ENCODE measurements around the gene ITIH3.

ITIH3 gene

GRCh38 chr3:52793702-52794611, 639 bp upstream of the ITIH3 start:
- peaks cover 42% of the 10 kb centered on the region for H3K27me3 Mint-ChIP-seq
- H3K36me3 Mint-ChIP-seq = no peaks in the 10 kb centered on the region
- DNase-seq = no peak
- H3K4me1 Mint-ChIP-seq = no peaks in the 10 kb centered on the region
- no peak overlapping the region for H3K4me3 Mint-ChIP-seq
- CTCF ChIA-PET = no interaction called here
- no peak overlapping the region for H3K27ac Mint-ChIP-seq
- no peaks in the 10 kb centered on the region for H3K9me3 Mint-ChIP-seq

DNA sequence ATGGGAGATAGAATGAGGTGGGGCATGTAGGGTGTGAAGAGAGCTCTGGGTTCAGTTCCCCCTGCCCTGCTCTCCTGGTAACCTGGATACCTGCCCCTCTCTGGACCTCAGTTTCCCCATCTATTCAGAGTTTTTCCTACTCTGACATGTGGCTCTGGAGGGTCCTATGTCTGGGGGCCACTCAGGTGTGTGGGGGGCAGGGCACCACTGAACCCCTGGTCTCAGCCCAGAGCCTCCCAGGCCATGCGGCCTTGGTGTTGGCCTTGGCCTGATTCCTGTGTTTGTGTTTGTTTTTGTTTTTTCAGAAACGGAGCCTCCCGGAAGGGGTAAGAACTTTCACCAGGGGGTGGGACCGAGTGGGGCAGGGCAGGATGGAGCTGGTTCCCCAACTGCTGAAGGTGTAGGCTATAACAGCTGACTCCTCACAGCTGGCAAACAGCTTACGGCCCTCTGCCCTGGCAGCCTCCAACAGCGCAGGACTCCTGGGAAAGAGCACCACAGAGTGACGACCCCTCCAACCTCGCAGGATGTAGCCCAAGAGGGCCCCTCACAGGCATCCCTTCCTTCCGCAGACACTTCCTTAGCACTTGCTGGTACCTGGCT, 803 bp downstream of the ITIH3 start:
- H3K27me3 Mint-ChIP-seq = peaks cover 40% of the 10 kb centered on the region
- no peaks in the 10 kb centered on the region for H3K9me3 Mint-ChIP-seq
- no peaks in the 10 kb centered on the region for H3K4me1 Mint-ChIP-seq
- no peak overlapping the region for H3K27ac Mint-ChIP-seq
- CTCF ChIA-PET = interaction anchor here (1.8 kb wide), 1 partner anchor 26 kb away, joined by 3 read pairs; no protein-coding TSS in a partner anchor
- DNase-seq = no peak
- no peak overlapping the region for H3K4me3 Mint-ChIP-seq
- no peaks in the 10 kb centered on the region for H3K36me3 Mint-ChIP-seq

GRCh38 chr3:52796411-52796810, 1.8 kb downstream of the ITIH3 start:
- H3K27me3 Mint-ChIP-seq = peaks cover 44% of the 10 kb centered on the region
- H3K4me3 Mint-ChIP-seq = no peak overlapping the region
- DNase-seq = no peak
- H3K9me3 Mint-ChIP-seq = no peaks in the 10 kb centered on the region
- no peaks in the 10 kb centered on the region for H3K4me1 Mint-ChIP-seq
- H3K27ac Mint-ChIP-seq = no peak overlapping the region
- H3K36me3 Mint-ChIP-seq = no peaks in the 10 kb centered on the region
- CTCF ChIA-PET = interaction anchor here (1.8 kb wide), 1 partner anchor 25 kb away, joined by 3 read pairs; no protein-coding TSS in a partner anchor

DNA sequence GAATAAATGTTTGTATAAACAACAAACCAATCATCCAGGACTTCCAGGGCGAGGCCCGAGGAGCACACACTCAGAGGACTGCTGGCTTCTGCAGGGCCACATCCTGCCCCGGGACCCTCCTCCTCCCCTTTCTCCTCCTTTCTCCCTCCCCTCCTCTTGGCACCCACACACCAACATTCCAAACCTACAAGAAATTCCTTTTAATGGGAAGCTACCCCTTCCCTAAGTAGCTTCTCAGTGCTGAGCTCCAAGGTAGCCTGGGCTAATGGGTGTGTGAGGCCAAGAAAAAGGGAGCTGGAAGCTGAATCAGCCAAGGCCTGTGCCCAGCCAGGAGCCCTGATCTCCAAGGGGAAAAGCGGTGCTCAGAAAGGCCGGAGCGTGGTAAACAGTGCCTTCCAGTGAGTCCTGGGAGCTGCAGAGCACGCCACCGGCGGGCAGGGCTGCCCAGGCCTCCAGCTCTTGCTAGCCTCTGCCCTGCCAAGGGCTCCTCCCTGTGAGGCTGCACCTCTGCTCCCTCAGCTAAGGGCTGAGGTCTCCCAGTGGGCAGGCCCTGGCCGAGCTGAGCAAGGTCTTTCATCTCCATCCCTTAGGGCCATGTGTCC, 3.9 kb downstream of the ITIH3 start:
- Mint-ChIP-seq H3K4me3 (no peak overlapping the region), H3K27ac (no peak overlapping the region), H3K4me1 (no peaks in the 10 kb centered on the region), H3K36me3 (no peaks in the 10 kb centered on the region), H3K9me3 (no peaks in the 10 kb centered on the region), H3K27me3 (peaks cover 32% of the 10 kb centered on the region)
- CTCF ChIA-PET = interaction anchor here (0.5 to 2.1 kb wide), 12 partner anchors 9 to 129 kb away, joined by 3 to 8 read pairs (median 4); partner anchors contain the start of gene NEK4
- DNase-seq = no peak

- peak; percentile 46 for DNase-seq
Observed at GRCh38 chr3:52798978-52799476, 4.4 kb downstream of the ITIH3 start.

DNA sequence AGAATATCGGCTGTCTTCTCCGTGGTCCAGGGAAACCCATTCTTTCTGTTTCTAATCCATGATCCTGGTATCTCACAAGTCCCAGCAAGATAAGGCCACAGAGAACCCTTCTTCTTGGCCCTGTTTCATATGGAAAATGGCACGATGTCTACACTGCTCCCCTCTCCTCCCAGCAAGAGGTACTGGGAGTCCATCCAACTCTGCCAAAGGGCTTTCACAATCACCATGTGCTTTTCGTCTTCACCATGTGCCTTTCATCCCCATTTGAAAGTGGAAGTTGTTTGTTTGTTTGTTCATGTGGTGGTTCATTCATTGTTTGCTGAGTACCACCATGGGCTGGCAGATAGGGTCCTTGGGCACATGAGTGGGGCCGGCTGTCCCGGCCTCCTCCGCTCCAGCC, 5.5 kb downstream of the ITIH3 start:
- DNase-seq = no peak
- CTCF ChIA-PET = interaction anchor here (0.7 to 2.1 kb wide), 4 partner anchors 11 to 26 kb away, joined by 3 to 8 read pairs (median 5); no protein-coding TSS in a partner anchor

More at GRCh38 chr3:52798978-52799476, 4.4 kb downstream of the ITIH3 start:
- Mint-ChIP-seq H3K9me3 (no peaks in the 10 kb centered on the region), H3K36me3 (no peaks in the 10 kb centered on the region), H3K4me3 (no peak overlapping the region), H3K27ac (no peak overlapping the region), H3K27me3 (peaks cover 27% of the 10 kb centered on the region), H3K4me1 (no peaks in the 10 kb centered on the region)
- CTCF ChIA-PET = interaction anchor here (0.5 to 2.1 kb wide), 13 partner anchors 8 to 129 kb away, joined by 3 to 8 read pairs (median 4); partner anchors contain the start of gene NEK4

GRCh38 chr3:52801839-52802238, 7.2 kb downstream of the ITIH3 start:
- Mint-ChIP-seq H3K4me3 (no peak overlapping the region), H3K27ac (no peak overlapping the region), H3K36me3 (no peaks in the 10 kb centered on the region), H3K4me1 (no peaks in the 10 kb centered on the region), H3K27me3 (peaks cover 13% of the 10 kb centered on the region), H3K9me3 (no peaks in the 10 kb centered on the region)
- CTCF ChIA-PET = no interaction called here
- no peak for DNase-seq

More for the DNA sequence above, 5.5 kb downstream of the ITIH3 start:
- Mint-ChIP-seq H3K4me1 (no peaks in the 10 kb centered on the region), H3K9me3 (no peaks in the 10 kb centered on the region), H3K27me3 (peaks cover 21% of the 10 kb centered on the region), H3K4me3 (no peak overlapping the region), H3K27ac (no peak overlapping the region), H3K36me3 (no peaks in the 10 kb centered on the region)

DNA sequence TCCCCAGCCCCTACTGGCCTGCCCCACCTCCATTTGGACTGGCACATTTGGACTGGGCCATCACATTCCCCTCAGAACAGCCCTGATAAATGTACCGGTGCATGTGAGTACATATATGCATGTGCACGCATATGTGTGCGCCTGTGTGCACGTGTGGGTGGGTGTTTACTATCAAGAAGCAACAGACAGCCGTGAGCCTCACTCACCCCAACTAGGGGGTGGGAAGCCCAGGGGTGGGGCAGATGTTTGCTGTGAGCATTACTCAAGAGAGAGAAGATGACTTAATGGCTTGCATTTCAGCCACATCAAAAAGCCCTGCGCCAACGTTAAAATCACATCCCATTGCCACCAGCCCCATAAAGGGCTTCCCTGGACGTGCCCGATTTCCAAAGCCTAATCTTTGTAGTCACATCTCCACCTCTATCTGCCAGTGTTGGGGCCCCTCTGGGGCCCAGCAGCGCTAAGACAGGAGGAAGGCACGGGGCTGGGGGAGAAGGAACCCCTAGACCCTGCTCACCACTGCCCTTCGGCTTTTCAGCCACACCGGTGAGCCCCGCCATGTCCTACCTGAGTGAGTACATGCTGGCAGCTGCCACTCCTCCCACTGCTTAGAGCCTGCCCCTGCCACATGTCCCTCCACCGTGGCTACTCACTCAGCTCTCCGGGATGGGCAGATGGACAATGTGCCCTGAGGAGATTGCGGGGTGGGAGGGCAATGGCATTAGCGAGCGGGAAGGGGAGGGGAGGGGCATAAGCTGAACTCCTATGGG, 10.9 kb downstream of the ITIH3 start:
- Mint-ChIP-seq H3K36me3 (no peaks in the 10 kb centered on the region), H3K4me3 (no peak overlapping the region), H3K27ac (no peak overlapping the region), H3K9me3 (no peaks in the 10 kb centered on the region), H3K4me1 (peaks cover 5% of the 10 kb centered on the region), H3K27me3 (peaks cover 25% of the 10 kb centered on the region)
- CTCF ChIA-PET = interaction anchor here (2.2 kb wide), 1 partner anchor 16 kb away, joined by 7 read pairs; no protein-coding TSS in a partner anchor
- DNase-seq = no peak

GRCh38 chr3:52809149-52809548, 14.6 kb downstream of the ITIH3 start:
- CTCF ChIA-PET = interaction anchor here (1.1 to 1.6 kb wide), 3 partner anchors 11 to 38 kb away, joined by 3 to 6 read pairs (median 3); partner anchors contain the start of gene NEK4
- Mint-ChIP-seq H3K27me3 (peaks cover 22% of the 10 kb centered on the region), H3K4me3 (no peak overlapping the region), H3K9me3 (no peaks in the 10 kb centered on the region), H3K27ac (no peak overlapping the region), H3K36me3 (no peaks in the 10 kb centered on the region), H3K4me1 (peaks cover 5% of the 10 kb centered on the region)
- no peak for DNase-seq

GRCh38 chr3:52809662-52810377, 15.2 kb downstream of the ITIH3 start:
- H3K4me3 Mint-ChIP-seq = no peak overlapping the region
- no peak overlapping the region for H3K27ac Mint-ChIP-seq
- no peaks in the 10 kb centered on the region for H3K36me3 Mint-ChIP-seq
- CTCF ChIA-PET = interaction anchor here (1.6 kb wide), 1 partner anchor 11 kb away, joined by 6 read pairs; no protein-coding TSS in a partner anchor
- peaks cover 5% of the 10 kb centered on the region for H3K4me1 Mint-ChIP-seq
- DNase-seq = no peak
- H3K9me3 Mint-ChIP-seq = no peaks in the 10 kb centered on the region
- H3K27me3 Mint-ChIP-seq = peaks cover 22% of the 10 kb centered on the region

- Mint-ChIP-seq H3K27ac (no peak overlapping the region), H3K36me3 (no peaks in the 10 kb centered on the region), H3K27me3 (peaks cover 22% of the 10 kb centered on the region), H3K9me3 (no peaks in the 10 kb centered on the region), H3K4me1 (peaks cover 5% of the 10 kb centered on the region), H3K4me3 (no peak overlapping the region)
- no peak for DNase-seq
- CTCF ChIA-PET = interaction anchor here (1.0 to 2.0 kb wide), 2 partner anchors 10 to 12 kb away, joined by 3 to 8 read pairs; no protein-coding TSS in a partner anchor
Observed at GRCh38 chr3:52810923-52811322, 16.3 kb downstream of the ITIH3 start.

DNA sequence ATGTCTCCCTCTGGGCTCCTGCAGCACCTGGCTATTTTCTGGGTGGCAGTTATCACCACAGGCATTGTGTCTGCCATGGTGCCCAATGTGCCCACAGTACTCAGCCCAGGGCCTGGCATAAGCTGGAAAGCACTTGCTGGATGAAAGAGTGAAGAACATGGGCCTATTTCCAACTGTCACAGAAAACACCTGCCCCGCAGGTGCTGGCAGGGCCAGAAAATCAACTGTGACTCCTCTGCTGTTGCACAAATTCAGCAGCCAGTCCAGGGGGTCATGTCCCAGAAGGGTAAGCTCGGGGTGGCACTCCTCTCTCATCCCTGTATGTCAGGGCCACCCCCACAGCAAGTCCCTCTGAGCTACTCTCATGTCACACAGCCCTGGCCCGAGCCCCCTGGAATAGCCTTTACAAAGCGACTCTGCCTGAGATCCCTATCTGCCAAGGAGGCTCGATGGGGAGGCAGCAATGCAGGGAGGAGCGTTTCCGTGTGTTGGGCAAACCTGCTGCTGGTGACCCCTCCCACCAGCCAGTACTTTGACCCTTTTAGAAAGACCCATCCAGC, 16.9 kb downstream of the ITIH3 start:
- CTCF ChIA-PET = interaction anchor here (1.0 to 2.0 kb wide), 2 partner anchors 10 to 12 kb away, joined by 3 to 8 read pairs; no protein-coding TSS in a partner anchor
- Mint-ChIP-seq H3K27ac (no peak overlapping the region), H3K27me3 (peaks cover 22% of the 10 kb centered on the region), H3K4me3 (no peak overlapping the region), H3K4me1 (peaks cover 5% of the 10 kb centered on the region), H3K36me3 (no peaks in the 10 kb centered on the region), H3K9me3 (no peaks in the 10 kb centered on the region)
- no peak for DNase-seq
